Stimulated activated CD8-positive, alpha-beta memory T cell treated with anti-CD3 and anti-CD28 coated beads, Interleukin-7, amount 100 ng/mL, for 1 hour (primary cell): ENCODE measurements around the gene TPPP3.

Experiments used
- DNase-seq, 2 donors: peaks; one replicate each; pipeline ENCODE4 v3.0.0-alpha.2; 2020; ENCODE audit warnings: low read depth in 2 of 2

The TPPP3 gene

GRCh38 chr16:67405336-67405735 is 12.0 kb upstream of the TPPP3 start:
- DNase-seq, result no peak

GRCh38 chr16:67404740-67405226 is 11.5 kb upstream of the TPPP3 start:
- DNase-seq, result no peak

- DNase-seq, result no peak
Observed at GRCh38 chr16:67403976-67404555, 10.8 kb upstream of the TPPP3 start.

GRCh38 chr16:67400901-67401300 is 7.6 kb upstream of the TPPP3 start:
- DNase-seq, result no peak

GRCh38 chr16:67399749-67400704 is 6.7 kb upstream of the TPPP3 start:
- DNase-seq, result no peak

- DNase-seq, result no peak
Observed at GRCh38 chr16:67399218-67399733, 6.0 kb upstream of the TPPP3 start.

- no peak for DNase-seq
Observed at GRCh38 chr16:67398546-67399217, 5.4 kb upstream of the TPPP3 start.

GRCh38 chr16:67397812-67398545 is 4.7 kb upstream of the TPPP3 start:
- DNase-seq, result no peak

- no peak for DNase-seq
Observed at GRCh38 chr16:67397036-67397801, 3.9 kb upstream of the TPPP3 start.

- no peak for DNase-seq
Observed at GRCh38 chr16:67396159-67397035, 3.1 kb upstream of the TPPP3 start.

- DNase-seq, result no peak
Observed at GRCh38 chr16:67395458-67396158, 2.3 kb upstream of the TPPP3 start.

- DNase-seq, result no peak
Observed at GRCh38 chr16:67395105-67395457, 1.8 kb upstream of the TPPP3 start.

- DNase-seq, result no peak
Observed at GRCh38 chr16:67394155-67395104, 1.1 kb upstream of the TPPP3 start.

GRCh38 chr16:67393788-67394154 is 473 bp upstream of the TPPP3 start:
- no peak for DNase-seq

GRCh38 chr16:67392301-67393059 is 818 bp downstream of the TPPP3 start:
- no peak for DNase-seq

- no peak for DNase-seq
Observed at GRCh38 chr16:67391424-67392300, 1.6 kb downstream of the TPPP3 start.
